CD14-positive monocyte (primary cell): ENCODE measurements around the gene PTPRN2. TPM values are rescaled to one million over a fixed set of nuclear protein-coding genes. Genes with fewer than 3 reads are reported as not detected.

Experiments
- DNase-seq, 3 donors: peaks; one replicate each; pipeline ENCODE4 v3.0.0-alpha.2; 2011 to 2022
- H2AFZ ChIP-seq: 2 replicates; pipeline ENCODE4 v1.6.0; 2012; ENCODE audit warnings: mild to moderate bottlenecking, low read depth, low read length, inconsistent platforms; ENCODE audit not compliant: insufficient read depth, poor library complexity, severe bottlenecking
- H3K27ac ChIP-seq, 2 donors: 1 replicate in 1 of 2; 2 replicates in 1 of 2; pipeline ENCODE4 v1.5.1; 2012 to 2013; ENCODE audit warnings: low read length in 2 of 2, control low read depth in 1 of 2, inconsistent platforms in 1 of 2, low read depth in 1 of 2, mild to moderate bottlenecking in 1 of 2
- H3K27me3 ChIP-seq, 2 donors: one replicate each; pipeline versions ENCODE4 v1.6.0 to v1.6.1; 2011 to 2013; ENCODE audit warnings: low read length in 2 of 2; ENCODE audit not compliant: control insufficient read depth in 2 of 2, insufficient read depth in 2 of 2
- H3K36me3 ChIP-seq, 2 donors: replicated peaks in 1 of 2; 1 replicate in 1 of 2; 2 replicates in 1 of 2; pipeline versions ENCODE4 v1.5.1 to v1.6.1; 2012 to 2013; ENCODE audit warnings: low read length in 2 of 2, control low read depth in 1 of 2, inconsistent platforms in 1 of 2, mild to moderate bottlenecking in 1 of 2; ENCODE audit not compliant: insufficient read depth in 2 of 2, control insufficient read depth in 1 of 2
- H3K4me1 ChIP-seq, 2 donors: 1 replicate in 1 of 2; 2 replicates in 1 of 2; pipeline versions ENCODE4 v1.5.1 to v1.6.1; 2012 to 2013; ENCODE audit warnings: low read length in 2 of 2, control low read depth in 1 of 2, inconsistent platforms in 1 of 2, mild to moderate bottlenecking in 1 of 2, moderate library complexity in 1 of 2; ENCODE audit not compliant: insufficient read depth in 2 of 2, control insufficient read depth in 1 of 2
- H3K4me2 ChIP-seq: replicated peaks from 2 replicates; pipeline ENCODE3; 2012; ENCODE audit warnings: low read length, moderate library complexity, mild to moderate bottlenecking; ENCODE audit not compliant: poor library complexity, severe bottlenecking; ENCODE audit errors: extremely low read depth
- H3K4me3 ChIP-seq, 3 experiments: fragments of 200-600 bp in 1 of 3; sonication (generic) in 1 of 3; replicated peaks in 1 of 3; 1 replicate in 2 of 3; 2 replicates in 1 of 3; pipeline ENCODE4 v1.5.1; 2011 to 2013; ENCODE audit warnings: low read length in 3 of 3, mild to moderate bottlenecking in 3 of 3, control low read depth in 2 of 3, low read depth in 2 of 3, inconsistent platforms in 1 of 3, moderate library complexity in 1 of 3
- H3K79me2 ChIP-seq: 2 replicates; pipeline ENCODE4 v1.6.0; 2012; ENCODE audit warnings: mild to moderate bottlenecking, control low read depth, inconsistent platforms, low read length, moderate library complexity; ENCODE audit not compliant: insufficient read depth
- H3K9ac ChIP-seq: 2 replicates; pipeline ENCODE4 v1.6.0; 2017; ENCODE audit warnings: low read length, mild to moderate bottlenecking; ENCODE audit not compliant: insufficient read depth, poor library complexity, severe bottlenecking
- H3K9me3 ChIP-seq, 2 donors: replicated peaks in 1 of 2; 1 replicate in 1 of 2; 2 replicates in 1 of 2; pipeline versions ENCODE4 v1.5.1 to v1.6.1; 2012 to 2013; ENCODE audit warnings: low read length in 2 of 2, control low read depth in 1 of 2; ENCODE audit not compliant: control insufficient read depth in 1 of 2, insufficient read depth in 1 of 2
- H4K20me1 ChIP-seq: 2 replicates; pipeline ENCODE4 v1.6.0; 2012; ENCODE audit warnings: mild to moderate bottlenecking, low read length, control low read depth, moderate library complexity; ENCODE audit not compliant: insufficient read depth
- H3K27ac Mint-ChIP-seq, 7 donors: one replicate each; pipeline ENCODE4 v1.8.0; 2020; ENCODE audit warnings: mild to moderate bottlenecking in 7 of 7, mixed read lengths in 7 of 7, moderate library complexity in 6 of 7, inconsistent platforms in 2 of 7
- H3K27me3 Mint-ChIP-seq, 3 donors: one replicate each; pipeline ENCODE4 v1.8.0; 2021 to 2022; ENCODE audit warnings: low read depth in 3 of 3, mild to moderate bottlenecking in 3 of 3, mixed read lengths in 3 of 3, moderate library complexity in 3 of 3, inconsistent platforms in 1 of 3
- H3K36me3 Mint-ChIP-seq, 2 donors: one replicate each; pipeline ENCODE4 v1.8.0; 2020; ENCODE audit warnings: mixed read lengths in 2 of 2, inconsistent platforms in 1 of 2, mild to moderate bottlenecking in 1 of 2
- H3K4me1 Mint-ChIP-seq: one replicate; pipeline ENCODE4 v1.8.0; 2020; ENCODE audit warnings: mild to moderate bottlenecking, mixed read lengths
- H3K4me3 Mint-ChIP-seq, 2 donors: one replicate each; pipeline ENCODE4 v1.8.0; 2020; ENCODE audit warnings: mild to moderate bottlenecking in 2 of 2, mixed read lengths in 2 of 2, moderate library complexity in 1 of 2
- H3K9me3 Mint-ChIP-seq, 7 donors: one replicate each; pipeline ENCODE4 v1.8.0; 2020 to 2022; ENCODE audit warnings: mixed read lengths in 7 of 7, mild to moderate bottlenecking in 6 of 7, moderate library complexity in 6 of 7, inconsistent platforms in 2 of 7
- CTCF ChIP-seq: fragments of 200-600 bp; IDR thresholded peaks from one replicate; pipeline ENCODE4 v1.8.0; 2022; ENCODE audit warnings: antibody characterized with exemption, mild to moderate bottlenecking
- WGBS: methylation state at CpG from one replicate; pipeline ENCODE4 v1.1.5; 2013; ENCODE audit warnings: missing lambda C conversion rate; ENCODE audit not compliant: insufficient coverage; 5-methylcytosine and 5-hydroxymethylcytosine counted together
- intact Hi-C, 2 donors: fragments of 100-400 bp; cut with micrococcal nuclease; formaldehyde crosslinking; loops; one replicate each; pipeline versions ENCODE4 v1.15.0 to v1.15.1; 2023
- polyA plus RNA-seq, 3 donors: library from polyadenylated mRNA; depleted of rRNA in 1 of 3; unstranded in 2 of 3; stranded (reverse) in 1 of 3; fragments of 300-500 nt in 2 of 3; fragments of >200 nt in 1 of 3; fragmentation: Illumina TruSeq in 2 of 3; gene quantifications; 1 replicate in 2 of 3; 2 replicates in 1 of 3; pipeline ENCODE4 v1.2.3, GENCODE V29; 2012 to 2021

Gene PTPRN2
- polyA plus RNA-seq, 3 donors = 0.25 to 1.4 (median 0.97) TPM

DNA sequence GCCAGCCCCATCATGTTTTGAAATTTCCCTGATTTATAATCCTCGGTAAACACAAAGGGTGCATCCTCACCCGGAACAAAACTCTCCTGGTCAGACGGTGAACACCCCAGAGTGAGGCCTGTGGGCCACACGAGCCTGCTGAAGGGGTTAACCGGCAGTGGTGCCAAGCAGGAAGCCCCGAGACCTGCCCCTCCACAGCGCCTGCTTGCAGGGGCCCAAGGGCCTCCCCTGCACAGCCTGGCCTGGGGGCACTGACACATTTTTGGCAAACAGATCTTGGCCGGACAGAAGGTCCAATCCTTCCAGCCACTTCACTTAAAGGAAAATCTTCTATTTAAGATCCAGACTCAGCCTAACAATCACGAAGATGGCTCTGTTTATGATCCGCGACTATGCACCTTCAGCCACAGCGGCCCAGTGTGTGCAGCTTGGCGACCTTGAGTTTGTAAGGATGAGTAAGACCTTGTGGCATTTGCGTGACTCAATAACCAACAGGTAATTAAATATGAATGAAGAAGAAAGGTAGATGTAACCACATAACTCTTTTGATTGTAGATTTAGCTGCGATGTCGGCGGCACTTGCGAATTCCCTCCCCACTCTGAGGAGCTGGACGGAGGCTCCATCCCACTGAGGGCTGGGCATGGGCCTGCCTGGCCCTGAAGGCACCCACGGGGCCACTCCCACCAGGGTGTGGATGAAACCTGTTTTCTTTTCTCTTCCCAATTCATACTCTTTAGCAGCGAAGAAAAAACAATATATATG, 922.6 kb downstream of the PTPRN2 start:
- peaks cover 0 to 11% of the 10 kb centered on the region in 2 donors for H3K4me1 ChIP-seq
- Mint-ChIP-seq H3K9me3 (peaks cover 0 to 7% (median 0%) of the 10 kb centered on the region in 7 donors), H3K36me3 (no peaks in the 10 kb centered on the region), H3K27me3 (peaks cover 6 to 12% (median 9%) of the 10 kb centered on the region in 3 donors), H3K4me1 (peaks cover 8% of the 10 kb centered on the region), H3K27ac (peak overlapping the region in 1 of 7 donors; percentile 69), H3K4me3 (no peak overlapping the region)
- H2AFZ ChIP-seq = no peak overlapping the region
- no peak overlapping the region for H3K4me3 ChIP-seq
- H3K9me3 ChIP-seq = no peaks in the 10 kb centered on the region
- no peak overlapping the region for H3K9ac ChIP-seq
- no peak overlapping the region for H3K4me2 ChIP-seq
- H3K36me3 ChIP-seq = no peaks in the 10 kb centered on the region
- no peaks in the 10 kb centered on the region for H3K27me3 ChIP-seq
- no peak for TF ChIP-seq CTCF
- 77% methylated on average over 12 of the region's 21 CpGs for WGBS
- no peak overlapping the region for H3K27ac ChIP-seq
- H4K20me1 ChIP-seq = no peaks in the 10 kb centered on the region
- DNase-seq = no peak
- H3K79me2 ChIP-seq = no peaks in the 10 kb centered on the region
- intact Hi-C loops = no loop called here

- DNase-seq = no peak
- WGBS = 95% methylated on average over 14 of the region's 14 CpGs
- Histone ChIP-seq H4K20me1 (no peaks in the 10 kb centered on the region), H3K9ac (no peak overlapping the region), H3K79me2 (no peaks in the 10 kb centered on the region), H3K27me3 (no peaks in the 10 kb centered on the region), H3K27ac (no peak overlapping the region), H3K4me2 (no peak overlapping the region), H3K4me1 (peaks cover 0 to 15% of the 10 kb centered on the region in 2 donors), H3K4me3 (no peak overlapping the region), H3K36me3 (no peaks in the 10 kb centered on the region), H2AFZ (no peak overlapping the region), H3K9me3 (no peaks in the 10 kb centered on the region)
- no peak for TF ChIP-seq CTCF
- H3K27ac Mint-ChIP-seq = no peak overlapping the region
- H3K4me1 Mint-ChIP-seq = peaks cover 11% of the 10 kb centered on the region
- H3K36me3 Mint-ChIP-seq = no peaks in the 10 kb centered on the region
- peaks cover 0 to 7% (median 0%) of the 10 kb centered on the region in 7 donors for H3K9me3 Mint-ChIP-seq
- intact Hi-C loops = no loop called here
- H3K27me3 Mint-ChIP-seq = peaks cover 4 to 12% (median 8%) of the 10 kb centered on the region in 3 donors
- H3K4me3 Mint-ChIP-seq = no peak overlapping the region
These were observed 923.6 kb downstream of the PTPRN2 start for GRCh38 chr7:157664034-157664433.
